NCI-H345 treated with DMSO at 0.1 percent for 48 hours (cell line): ENCODE measurements around the gene POLN.
"Not testable (repeated sequence)": the region's sequence is repeated elsewhere in the genome, so short reads cannot be mapped to it uniquely, and the experiment has no call there.

Experiments used
- DNase-seq: peaks from one replicate; lab custom pipeline; 2025; ENCODE audit not compliant: unreplicated experiment; lab: John Stamatoyannopoulos, UW

The POLN gene

DNA sequence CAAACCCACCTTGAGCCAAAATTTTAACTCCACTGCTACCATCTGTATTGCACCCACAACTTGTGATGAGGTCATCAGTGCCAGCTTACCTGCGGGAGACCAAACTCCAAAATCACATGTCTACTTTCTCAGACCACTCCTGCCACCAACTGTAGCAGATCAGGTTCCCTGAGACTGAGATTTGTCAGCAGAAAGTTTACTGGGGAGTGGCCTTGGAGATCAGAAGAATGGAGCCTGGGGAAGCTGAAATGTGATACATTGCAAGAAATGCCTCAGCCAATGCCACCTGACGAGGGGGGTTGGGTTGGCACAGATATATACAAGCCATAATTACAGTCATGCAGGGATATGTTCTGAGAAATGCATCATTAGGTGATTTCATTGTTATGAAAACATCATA lies 19.1 kb downstream of the POLN start:
- DNase-seq = no peak

DNA sequence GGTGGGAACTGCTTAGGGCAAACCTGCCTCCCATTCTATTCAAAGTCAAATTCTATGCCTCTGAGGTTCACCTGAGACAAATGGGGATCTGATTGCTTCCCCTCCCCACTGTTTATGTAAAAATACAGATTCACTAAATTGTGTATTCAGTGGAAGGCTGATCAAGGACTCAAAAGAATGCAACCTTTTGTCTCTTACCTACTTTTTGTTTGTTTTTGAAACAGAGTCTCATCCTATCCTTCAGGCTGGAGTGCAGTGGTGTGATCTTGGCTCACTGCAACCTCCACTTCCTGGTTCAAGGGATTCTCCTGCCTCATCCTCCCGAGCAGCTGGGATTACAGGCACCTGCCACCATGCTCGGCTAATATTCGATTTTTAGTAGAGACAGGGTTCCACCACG lies 20.5 kb downstream of the POLN start:
- DNase-seq = not testable (repeated sequence)

GRCh38 chr4:2220016-2220630 lies 21.8 kb downstream of the POLN start:
- DNase-seq = peak; percentile 33

GRCh38 chr4:2219233-2219760 lies 22.6 kb downstream of the POLN start:
- DNase-seq = no peak

DNA sequence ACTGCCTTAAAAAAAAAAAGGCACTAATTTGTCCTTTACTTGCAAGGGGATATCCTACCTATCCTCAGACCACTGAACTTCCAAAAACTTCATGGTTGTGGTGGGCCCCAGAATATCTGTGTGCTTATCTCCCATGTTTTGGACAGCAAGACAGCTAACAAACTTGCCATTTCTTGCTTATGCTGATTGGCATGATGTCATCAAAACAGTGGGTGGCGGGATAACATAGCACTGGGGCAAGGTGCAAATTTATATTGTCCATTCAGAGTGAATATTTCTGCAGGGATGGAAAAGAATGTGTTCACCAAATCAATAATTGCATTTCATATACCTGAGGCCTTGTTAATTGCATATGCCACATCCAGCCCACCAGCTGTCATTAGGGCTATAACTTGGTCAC lies 23.5 kb downstream of the POLN start:
- DNase-seq = no peak

DNA sequence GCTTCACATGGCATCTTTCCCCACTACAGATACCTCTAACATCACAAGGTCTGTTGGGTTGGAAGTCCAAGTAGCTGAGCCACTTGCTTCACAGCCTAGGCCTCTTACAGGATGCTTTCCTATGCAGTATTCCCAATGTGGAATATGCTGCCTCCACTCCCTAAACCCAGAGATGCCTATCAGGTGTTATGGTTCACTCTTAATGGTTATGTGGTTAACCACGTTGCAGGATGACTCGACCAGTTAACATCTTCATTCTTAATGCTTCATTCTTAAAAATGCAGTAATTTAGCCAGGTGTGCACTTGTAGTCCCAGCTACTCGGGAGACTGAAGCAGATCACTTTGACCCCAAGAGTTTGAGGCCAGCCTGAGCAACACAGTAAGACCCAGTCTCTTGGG lies 24.2 kb downstream of the POLN start:
- DNase-seq = no peak

DNA sequence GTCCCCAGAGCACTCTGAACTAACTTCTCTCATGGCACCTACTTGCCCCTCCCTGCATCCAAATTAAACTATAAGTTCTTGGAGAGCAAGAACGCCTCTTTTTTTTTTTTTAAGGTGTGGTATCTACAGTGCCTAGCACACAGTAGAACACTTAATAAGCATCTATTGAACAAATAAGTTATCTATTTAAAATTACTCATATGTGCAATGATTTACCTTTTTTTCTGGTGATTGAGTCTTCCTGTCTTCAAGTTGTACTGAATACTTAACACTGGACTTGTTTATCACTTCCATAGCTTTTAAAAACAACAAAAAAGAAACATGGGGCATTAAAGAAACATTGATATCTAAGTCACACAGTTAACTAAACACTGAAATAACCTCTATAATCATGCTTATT lies 29.1 kb downstream of the POLN start:
- DNase-seq = no peak

GRCh38 chr4:2202789-2203188 lies 39.1 kb downstream of the POLN start:
- not testable (repeated sequence) for DNase-seq

- no peak for DNase-seq
Observed at GRCh38 chr4:2194496-2194895, 47.4 kb downstream of the POLN start.

GRCh38 chr4:2193326-2193725 lies 48.6 kb downstream of the POLN start:
- no peak for DNase-seq

DNA sequence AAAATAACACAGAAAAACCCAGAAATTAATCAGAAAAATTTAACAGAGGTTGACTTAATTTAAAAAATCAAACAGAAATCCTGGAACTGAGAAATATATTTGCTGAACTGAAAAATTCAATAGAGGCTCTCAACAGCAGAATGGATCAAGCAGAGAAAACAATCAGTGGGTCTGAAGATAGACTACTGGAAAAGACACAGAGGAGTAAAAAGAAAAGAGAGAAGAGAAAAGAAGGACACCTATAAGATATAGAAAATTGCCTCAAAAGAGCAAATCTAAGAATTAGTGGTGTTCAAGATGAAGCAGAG lies 55.1 kb downstream of the POLN start:
- no peak for DNase-seq

GRCh38 chr4:2186133-2186864 lies 55.6 kb downstream of the POLN start:
- DNase-seq = no peak

- DNase-seq = no peak
Observed at GRCh38 chr4:2183394-2183793, 58.5 kb downstream of the POLN start.

- no peak for DNase-seq
Observed at GRCh38 chr4:2182994-2183393, 58.9 kb downstream of the POLN start.

- no peak for DNase-seq
Observed at GRCh38 chr4:2180410-2180809, 61.5 kb downstream of the POLN start.

DNA sequence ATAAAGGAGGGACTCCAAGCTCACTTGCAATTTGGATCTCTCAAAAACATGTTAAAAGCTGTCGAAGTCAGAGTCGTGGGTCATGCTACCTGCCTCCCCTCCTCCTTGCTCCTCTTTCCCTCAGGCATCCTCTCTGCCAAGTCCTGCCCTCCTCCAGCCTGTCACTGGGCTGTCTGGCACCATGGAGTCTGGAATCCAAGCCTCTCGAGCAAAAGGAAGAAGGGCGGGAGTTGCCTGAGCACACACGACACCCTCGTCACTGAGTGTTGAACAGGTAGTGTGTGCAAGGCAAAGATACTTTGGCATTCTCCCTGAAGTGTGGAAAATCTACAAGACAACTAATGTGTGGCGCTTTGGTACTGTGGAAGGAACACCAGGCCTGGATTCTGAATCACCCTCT lies 62.2 kb downstream of the POLN start:
- no peak for DNase-seq

GRCh38 chr4:2178986-2179385 lies 62.9 kb downstream of the POLN start:
- no peak for DNase-seq

DNA sequence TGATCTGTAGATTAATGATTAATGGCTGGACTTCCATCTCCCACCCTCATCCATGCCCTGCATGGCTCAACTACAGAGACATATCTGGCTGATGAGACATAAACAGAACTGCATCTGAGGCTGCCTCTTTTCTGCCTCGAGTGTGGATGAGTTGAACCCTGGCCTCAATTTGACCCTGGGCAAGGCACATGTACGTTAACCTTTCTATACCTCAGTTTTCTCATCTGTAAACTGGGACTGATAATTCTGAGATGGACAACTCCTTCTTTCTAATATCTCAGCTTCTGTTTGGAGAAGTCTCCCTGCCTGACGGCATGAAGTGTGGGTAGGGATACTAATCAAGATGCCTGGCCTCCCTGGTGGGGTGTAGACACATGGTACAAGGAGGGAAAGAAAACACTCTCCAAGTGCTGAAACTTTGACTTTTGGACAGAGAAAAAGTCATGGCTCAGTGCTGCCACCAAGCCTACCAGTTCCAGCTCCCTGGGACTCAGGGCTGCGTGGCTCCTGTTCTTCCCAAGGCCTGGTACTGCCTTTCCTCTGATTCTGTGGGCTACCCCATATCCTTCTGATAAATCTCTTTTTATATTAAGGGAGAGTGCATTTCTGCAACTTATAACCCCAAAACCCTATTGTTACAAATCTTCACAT lies 64.4 kb downstream of the POLN start:
- DNase-seq = no peak

DNA sequence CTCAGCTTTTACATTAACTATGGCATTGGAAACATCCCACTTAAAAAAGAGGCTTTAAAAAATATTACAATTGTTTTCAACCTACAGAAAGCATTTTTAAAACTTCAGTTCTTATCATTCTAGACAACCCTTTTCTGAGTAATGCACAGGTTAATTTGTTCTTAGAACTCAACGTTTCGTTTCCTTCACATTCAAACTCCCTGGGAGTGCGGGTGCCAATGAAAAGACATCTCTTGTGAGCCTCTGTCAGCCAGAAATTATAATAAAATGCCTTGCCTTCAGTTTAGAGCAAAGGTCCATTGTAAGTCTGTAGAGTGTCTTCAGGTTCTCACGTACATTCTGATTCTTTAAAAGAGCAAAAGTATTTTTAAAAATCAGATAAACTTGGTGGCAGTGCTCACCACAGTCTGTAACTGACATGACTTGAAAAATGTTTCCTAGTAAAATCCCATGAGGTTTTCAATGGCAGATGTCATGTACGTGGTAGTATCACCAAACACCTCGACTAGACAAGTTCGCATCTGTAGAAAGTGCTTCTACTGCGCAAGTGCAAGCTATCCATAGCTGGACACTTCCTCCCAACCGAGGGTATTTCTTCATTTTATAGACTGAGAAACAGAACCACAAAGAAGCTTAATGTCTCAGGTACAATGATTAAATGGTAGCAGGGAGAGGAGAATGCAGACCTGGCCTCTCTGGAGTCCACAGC lies 65.8 kb downstream of the POLN start:
- no peak for DNase-seq

GRCh38 chr4:2174061-2174460 lies 67.9 kb downstream of the POLN start:
- no peak for DNase-seq

- no peak for DNase-seq
Observed at GRCh38 chr4:2172627-2173231, 69.2 kb downstream of the POLN start.
